IPS DF 6.9 (cell line): ENCODE results near the gene GULP1.
"Not testable (repeated sequence)": the region's sequence is repeated elsewhere in the genome, so short reads cannot be mapped to it uniquely, and the experiment has no call there.

Experiments used
- DNase-seq: peaks from one replicate; pipeline ENCODE4 v3.0.0-alpha.2; 2013; ENCODE audit warnings: low read depth, low spot score
- H3K27ac ChIP-seq: one replicate; pipeline ENCODE4 v1.5.1; 2013; ENCODE audit warnings: low read length, control low read depth
- H3K27me3 ChIP-seq: 2 replicates; pipeline ENCODE4 v1.6.1; 2013; ENCODE audit warnings: mild to moderate bottlenecking, low read length; ENCODE audit not compliant: control insufficient read depth, insufficient read depth
- H3K36me3 ChIP-seq: 2 replicates; pipeline ENCODE4 v1.6.1; 2013; ENCODE audit warnings: low read length; ENCODE audit not compliant: control insufficient read depth, insufficient read depth
- H3K4me1 ChIP-seq: 2 replicates; pipeline ENCODE4 v1.6.1; 2013; ENCODE audit warnings: low read length; ENCODE audit not compliant: control insufficient read depth, insufficient read depth
- H3K4me3 ChIP-seq: 2 replicates; pipeline ENCODE4 v1.5.1; 2013; ENCODE audit warnings: mild to moderate bottlenecking, low read length
- H3K9me3 ChIP-seq: 2 replicates; pipeline ENCODE4 v1.6.1; 2013; ENCODE audit warnings: low read length, inconsistent platforms; ENCODE audit not compliant: control insufficient read depth, insufficient read depth
- WGBS: extraction: QIAGEN DNeasy Blood & Tissue Kit; methylation state at CpG from one replicate; pipeline ENCODE4 v1.1.7; 2013; ENCODE audit warnings: mixed read lengths, missing lambda C conversion rate; ENCODE audit not compliant: insufficient read length, insufficient coverage; 5-methylcytosine and 5-hydroxymethylcytosine counted together

The GULP1 gene

DNA sequence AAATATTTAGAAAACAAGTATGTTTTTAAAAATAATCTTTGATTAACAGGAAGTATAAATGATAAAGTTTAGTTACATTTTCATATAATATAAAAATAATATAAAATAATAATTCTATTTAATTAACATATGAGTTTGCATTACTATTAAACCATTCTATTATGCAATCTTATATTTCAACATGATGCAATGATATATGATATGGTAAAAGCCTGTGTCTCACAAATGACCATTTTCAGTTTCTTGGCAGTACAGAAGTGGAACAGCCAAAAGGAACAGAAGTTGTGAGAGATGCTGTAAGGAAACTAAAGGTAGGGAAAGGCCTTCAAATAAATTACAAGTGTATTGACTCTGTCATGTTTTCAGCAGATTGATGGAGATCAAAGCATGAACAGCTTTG, 230.8 kb downstream of the GULP1 start:
- Histone ChIP-seq H3K36me3 (no peaks in the 10 kb centered on the region), H3K27ac (no peak overlapping the region), H3K9me3 (no peaks in the 10 kb centered on the region), H3K4me1 (no peaks in the 10 kb centered on the region; the same call in 1 of the 2 replicates), H3K4me3 (no peak overlapping the region), H3K27me3 (no peaks in the 10 kb centered on the region)
- no peak for DNase-seq

- no peaks in the 10 kb centered on the region for H3K4me1 ChIP-seq
- no peak for DNase-seq
- WGBS = no CpG with 5 or more reads among the region's 1 CpG
Observed at GRCh38 chr2:188523919-188524318, 232.2 kb downstream of the GULP1 start.

DNA sequence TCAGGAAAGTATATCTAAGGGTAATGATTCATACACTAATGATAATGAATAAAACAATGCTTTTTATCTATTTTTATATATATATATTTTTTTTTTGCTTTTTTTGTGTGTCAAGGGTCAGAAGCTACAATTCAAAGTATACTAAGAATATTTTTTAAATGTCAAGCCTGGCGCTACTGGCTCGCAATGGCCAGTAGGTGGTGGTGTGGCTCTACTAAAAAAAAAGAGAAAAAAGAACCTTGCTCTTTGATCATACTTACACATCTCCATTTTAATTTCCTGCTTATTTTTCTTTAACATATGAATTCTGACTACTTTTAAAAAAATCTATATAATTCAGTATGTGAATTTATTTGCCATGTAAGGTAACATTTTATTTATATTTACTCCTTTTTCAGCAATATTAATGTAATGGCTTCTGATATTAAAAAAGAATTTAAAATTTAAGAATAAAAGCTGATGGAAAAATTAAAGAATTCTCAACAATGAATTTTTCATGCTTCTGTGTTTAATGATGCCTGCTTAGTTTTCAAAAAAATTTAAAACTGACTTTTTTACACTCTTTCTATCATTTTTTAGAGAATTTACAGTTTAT, 232.9 kb downstream of the GULP1 start:
- Histone ChIP-seq H3K36me3 (no peaks in the 10 kb centered on the region), H3K27ac (no peak overlapping the region), H3K27me3 (no peaks in the 10 kb centered on the region), H3K9me3 (no peaks in the 10 kb centered on the region), H3K4me3 (no peak overlapping the region), H3K4me1 (no peaks in the 10 kb centered on the region)
- DNase-seq = no peak
- no CpG with 5 or more reads among the region's 2 CpGs for WGBS

More at GRCh38 chr2:188523919-188524318, 232.2 kb downstream of the GULP1 start:
- Histone ChIP-seq H3K36me3 (no peaks in the 10 kb centered on the region), H3K27me3 (no peaks in the 10 kb centered on the region), H3K27ac (no peak overlapping the region), H3K4me3 (no peak overlapping the region), H3K9me3 (no peaks in the 10 kb centered on the region)

DNA sequence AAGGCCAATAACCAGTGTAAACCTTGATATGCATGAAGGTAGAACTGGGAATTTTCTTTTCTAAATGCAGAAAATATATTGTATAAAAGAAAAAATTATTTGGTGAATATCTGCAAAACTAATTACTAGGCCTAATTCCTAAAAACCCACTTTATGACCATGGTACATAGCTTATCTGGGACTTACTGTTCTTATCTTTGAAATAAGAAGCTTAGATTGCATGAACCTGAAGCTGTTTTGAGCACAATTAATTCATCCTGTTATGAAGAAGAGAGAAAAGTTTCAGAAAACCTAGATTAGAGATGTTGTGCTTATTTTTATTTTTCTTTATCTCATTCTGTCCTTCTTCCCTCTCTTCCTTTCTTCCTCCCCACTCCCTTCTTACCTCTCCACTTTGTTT, 235.0 kb downstream of the GULP1 start:
- H3K27me3 ChIP-seq = no peaks in the 10 kb centered on the region
- DNase-seq = no peak
- H3K27ac ChIP-seq = no peak overlapping the region
- no peak overlapping the region for H3K4me3 ChIP-seq
- H3K4me1 ChIP-seq = no peaks in the 10 kb centered on the region
- H3K36me3 ChIP-seq = no peaks in the 10 kb centered on the region
- no peaks in the 10 kb centered on the region for H3K9me3 ChIP-seq

DNA sequence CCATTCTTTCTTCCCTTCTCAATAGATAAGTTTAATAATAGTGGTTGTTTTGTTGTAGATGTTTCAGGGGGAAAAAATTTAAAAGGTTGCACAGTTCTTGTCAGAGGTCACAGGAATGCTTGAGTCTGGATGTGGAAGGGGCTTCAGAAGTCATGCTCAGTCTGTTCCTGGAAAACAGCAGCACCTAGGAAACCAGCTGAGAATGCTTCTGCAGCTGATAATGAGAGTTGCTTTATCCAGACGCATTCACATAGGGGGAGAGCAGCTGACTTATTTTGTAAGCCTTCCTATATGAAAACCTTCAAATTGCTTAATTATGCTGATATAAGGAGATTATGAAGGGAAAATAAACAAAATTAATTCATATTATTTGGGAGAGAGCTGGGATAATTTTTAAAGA, 235.5 kb downstream of the GULP1 start:
- Histone ChIP-seq H3K36me3 (no peaks in the 10 kb centered on the region), H3K9me3 (no peaks in the 10 kb centered on the region), H3K4me1 (no peaks in the 10 kb centered on the region), H3K4me3 (no peak overlapping the region), H3K27ac (no peak overlapping the region), H3K27me3 (no peaks in the 10 kb centered on the region)
- DNase-seq = no peak
- WGBS = no CpG with 5 or more reads among the region's 1 CpG

DNA sequence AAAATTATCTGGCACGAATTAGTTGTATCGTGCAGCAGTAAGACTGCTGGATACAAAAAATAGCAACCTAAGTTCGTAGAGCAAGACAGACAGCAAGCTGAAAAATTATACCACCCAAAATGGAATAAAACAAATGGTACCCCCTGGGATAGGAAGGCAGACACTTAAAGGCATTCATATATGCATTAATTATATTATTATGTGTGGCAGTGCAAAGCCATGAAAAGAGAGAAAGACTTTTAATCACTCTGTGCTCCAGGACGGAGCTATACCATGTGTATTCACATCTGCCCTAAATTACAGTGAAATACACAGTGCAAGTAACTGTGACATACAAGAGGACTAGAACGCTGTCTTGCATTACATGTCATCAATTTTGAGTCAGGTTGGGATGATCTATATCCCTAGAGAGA, 235.9 kb downstream of the GULP1 start:
- Histone ChIP-seq H3K4me3 (no peak overlapping the region), H3K36me3 (no peaks in the 10 kb centered on the region), H3K27me3 (no peaks in the 10 kb centered on the region), H3K9me3 (no peaks in the 10 kb centered on the region), H3K4me1 (no peaks in the 10 kb centered on the region), H3K27ac (no peak overlapping the region)
- WGBS = no CpG with 5 or more reads among the region's 5 CpGs
- no peak for DNase-seq

DNA sequence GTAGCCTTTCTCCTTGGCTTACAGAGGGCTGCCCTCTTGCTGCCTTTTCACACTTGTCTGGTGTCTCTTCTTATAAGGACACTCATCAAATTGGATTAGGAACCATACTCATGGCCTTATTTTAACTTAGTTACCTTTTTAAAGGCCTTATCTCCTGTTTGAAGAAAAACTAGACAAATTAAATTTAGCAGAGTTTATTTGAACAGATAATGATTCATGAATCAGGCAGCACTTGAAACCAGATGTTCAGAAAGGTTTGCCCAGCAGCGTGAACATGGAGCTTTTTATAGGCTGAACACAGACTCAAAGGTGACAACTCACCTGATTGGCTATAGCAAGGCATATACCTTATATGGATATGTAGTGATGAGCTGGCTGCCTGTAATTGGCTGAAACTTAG, 238.0 kb downstream of the GULP1 start:
- no peaks in the 10 kb centered on the region for H3K9me3 ChIP-seq
- no peaks in the 10 kb centered on the region for H3K36me3 ChIP-seq
- H3K4me3 ChIP-seq = no peak overlapping the region
- H3K27ac ChIP-seq = no peak overlapping the region
- H3K27me3 ChIP-seq = no peaks in the 10 kb centered on the region
- H3K4me1 ChIP-seq = no peaks in the 10 kb centered on the region
- DNase-seq = no peak
- WGBS = no CpG with 5 or more reads among the region's 1 CpG

DNA sequence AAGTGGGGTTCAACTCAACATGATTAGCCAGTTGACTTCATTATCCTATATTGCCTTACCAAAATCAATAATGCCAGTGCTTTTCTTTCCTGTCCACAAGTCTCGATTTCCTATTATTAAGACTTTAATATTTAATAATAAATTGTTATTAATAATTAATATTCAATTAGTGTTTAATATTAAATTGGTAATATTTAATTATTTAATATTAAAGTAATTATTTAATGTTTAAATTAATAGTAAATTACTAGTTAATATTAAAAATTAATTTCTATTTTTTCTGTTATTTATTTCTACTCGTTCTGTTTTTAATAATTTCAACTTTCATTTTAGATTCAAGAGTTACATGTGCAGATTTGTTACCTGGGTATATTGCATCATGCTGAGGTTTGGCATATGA, 243.2 kb downstream of the GULP1 start:
- H3K4me3 ChIP-seq = no peak overlapping the region
- WGBS = no CpG with 5 or more reads among the region's 2 CpGs
- no peaks in the 10 kb centered on the region for H3K9me3 ChIP-seq

GRCh38 chr2:188551671-188552070, 260.0 kb downstream of the GULP1 start:
- Histone ChIP-seq H3K27ac (no peak overlapping the region), H3K4me3 (no peak overlapping the region), H3K9me3 (no peaks in the 10 kb centered on the region), H3K4me1 (no peaks in the 10 kb centered on the region), H3K36me3 (no peaks in the 10 kb centered on the region), H3K27me3 (no peaks in the 10 kb centered on the region)
- DNase-seq = no peak
- WGBS = no CpG with 5 or more reads among the region's 3 CpGs

More for the DNA sequence above, 243.2 kb downstream of the GULP1 start:
- no peak overlapping the region for H3K27ac ChIP-seq
- DNase-seq = no peak
- no peaks in the 10 kb centered on the region for H3K36me3 ChIP-seq
- H3K27me3 ChIP-seq = no peaks in the 10 kb centered on the region
- H3K4me1 ChIP-seq = no peaks in the 10 kb centered on the region

- no peak overlapping the region for H3K4me3 ChIP-seq
- H3K27ac ChIP-seq = no peak overlapping the region
- no CpG with 5 or more reads among the region's 1 CpG for WGBS
- DNase-seq = no peak
- H3K36me3 ChIP-seq = peaks cover 6% of the 10 kb centered on the region; the same call in 1 of the 2 replicates
- no peaks in the 10 kb centered on the region for H3K27me3 ChIP-seq
- no peaks in the 10 kb centered on the region for H3K9me3 ChIP-seq
- no peaks in the 10 kb centered on the region for H3K4me1 ChIP-seq
Observed at GRCh38 chr2:188557081-188557480, 265.4 kb downstream of the GULP1 start.

GRCh38 chr2:188559455-188559854, 267.8 kb downstream of the GULP1 start:
- not testable (repeated sequence) for H3K27me3 ChIP-seq, H3K4me1 ChIP-seq, DNase-seq, H3K9me3 ChIP-seq, H3K36me3 ChIP-seq, H3K4me3 ChIP-seq, H3K27ac ChIP-seq
- no CpG with 5 or more reads among the region's 2 CpGs for WGBS
